Breast epithelium (tissue), 3 donors: ENCODE data around the gene SCARF2.

ENCODE experiments used
- CTCF ChIP-seq, 3 donors: fragments of 450-650 bp; IDR thresholded peaks; one replicate each; pipeline ENCODE4 v1.5.1; 2016 to 2017; ENCODE audit warnings: antibody characterized with exemption in 3 of 3, mild to moderate bottlenecking in 3 of 3, moderate library complexity in 3 of 3
- POLR2A ChIP-seq: fragments of 450-650 bp; IDR thresholded peaks from one replicate; pipeline ENCODE4 v1.6.1; 2016; ENCODE audit warnings: antibody characterized with exemption, mild to moderate bottlenecking, moderate library complexity

GRCh38 chr22:20449819-20450550 lies 12.4 kb upstream of the SCARF2 start:
- TF ChIP-seq CTCF (IDR thresholded peaks at IDR 0.05) (no peak), POLR2A (no peak)
